Measurements from ENCODE around the gene KAZN.

DNA sequence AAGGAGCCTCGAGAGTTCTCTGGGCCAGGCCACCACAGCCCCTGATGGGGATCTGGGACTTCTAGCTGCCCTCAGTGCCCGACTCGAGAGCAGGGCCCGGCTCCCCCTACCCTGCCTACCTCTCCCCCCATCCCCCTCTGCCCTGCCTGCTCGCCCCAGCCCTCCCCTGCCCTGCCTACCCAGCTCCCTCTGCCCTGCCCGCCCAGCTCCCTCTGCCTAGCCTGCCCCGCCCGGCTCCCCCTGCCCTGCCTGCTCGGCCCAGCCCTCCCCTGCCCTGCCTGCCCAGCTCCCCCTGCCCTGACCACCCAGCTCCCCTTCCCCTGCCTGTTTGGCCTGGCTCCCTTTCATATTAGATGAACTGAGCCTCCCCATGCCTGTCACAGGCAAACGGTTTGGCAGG is 437.6 kb downstream of the KAZN start:
- TF ChIP-seq, protein P1, sequence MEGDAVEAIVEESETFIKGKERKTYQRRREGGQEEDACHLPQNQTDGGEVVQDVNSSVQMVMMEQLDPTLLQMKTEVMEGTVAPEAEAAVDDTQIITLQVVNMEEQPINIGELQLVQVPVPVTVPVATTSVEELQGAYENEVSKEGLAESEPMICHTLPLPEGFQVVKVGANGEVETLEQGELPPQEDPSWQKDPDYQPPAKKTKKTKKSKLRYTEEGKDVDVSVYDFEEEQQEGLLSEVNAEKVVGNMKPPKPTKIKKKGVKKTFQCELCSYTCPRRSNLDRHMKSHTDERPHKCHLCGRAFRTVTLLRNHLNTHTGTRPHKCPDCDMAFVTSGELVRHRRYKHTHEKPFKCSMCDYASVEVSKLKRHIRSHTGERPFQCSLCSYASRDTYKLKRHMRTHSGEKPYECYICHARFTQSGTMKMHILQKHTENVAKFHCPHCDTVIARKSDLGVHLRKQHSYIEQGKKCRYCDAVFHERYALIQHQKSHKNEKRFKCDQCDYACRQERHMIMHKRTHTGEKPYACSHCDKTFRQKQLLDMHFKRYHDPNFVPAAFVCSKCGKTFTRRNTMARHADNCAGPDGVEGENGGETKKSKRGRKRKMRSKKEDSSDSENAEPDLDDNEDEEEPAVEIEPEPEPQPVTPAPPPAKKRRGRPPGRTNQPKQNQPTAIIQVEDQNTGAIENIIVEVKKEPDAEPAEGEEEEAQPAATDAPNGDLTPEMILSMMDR (conservative IDR thresholded peaks at IDR 0.05 in 1 of 2, IDR thresholded peaks at IDR 0.05 in 1 of 2; ENCODE audit: low read depth in 1 of 2, low read length in 2 of 2): no peak
- no peak for TF ChIP-seq EZH2 (IDR thresholded peaks at IDR 0.05; ENCODE audit: low read length, missing control alignments)

Measured in fibroblast of lung (primary cell).